ENCODE measurements around the gene P2RY4.
"Not testable (repeated sequence)": the region's sequence is repeated elsewhere in the genome, so short reads cannot be mapped to it uniquely, and the experiment has no call there.

P2RY4 gene

DNA sequence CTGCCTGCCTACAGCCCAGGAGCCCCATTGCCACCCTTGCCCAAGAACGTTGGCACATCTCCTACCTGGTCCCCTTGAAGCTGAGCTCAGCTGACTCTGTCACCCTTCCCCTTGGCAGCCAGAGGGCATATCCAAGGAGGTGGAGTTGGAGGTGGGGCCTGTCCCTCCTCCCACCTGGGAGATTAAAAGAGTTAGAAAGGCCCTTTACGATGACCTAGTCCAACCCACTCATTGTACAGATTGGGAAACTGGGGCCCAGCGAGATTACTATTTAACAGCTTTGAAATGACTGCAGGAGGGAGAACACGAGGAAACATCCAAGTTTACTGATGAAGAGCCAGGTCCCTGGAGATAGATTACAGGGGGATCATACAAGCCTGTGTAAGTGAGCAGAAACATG lies at the start of gene P2RY4:
Gene P2RY4 (minus strand): TSS at position 101 of the 400 bp plus-strand sequence. CDS start 580 bp downstream, outside the sequence.
- H3K4me3 Mint-ChIP-seq, result no peak within 1 kb of the TSS
- H3K27me3 Mint-ChIP-seq, result no peaks in the 10 kb centered on the region
- H3K4me1 Mint-ChIP-seq (ENCODE audit: low read depth), result no peaks in the 10 kb centered on the region
- H3K36me3 Mint-ChIP-seq, result peaks cover 6% of the 10 kb centered on the region
- no peaks in the 10 kb centered on the region for H3K9me3 Mint-ChIP-seq (ENCODE audit: low read depth)
- H3K27ac Mint-ChIP-seq, result no peak within 1 kb of the TSS

- Mint-ChIP-seq H3K27me3 (no peaks in the 10 kb centered on the region), H3K4me1 (ENCODE audit: low read depth) (no peaks in the 10 kb centered on the region), H3K27ac (no peak overlapping the region), H3K4me3 (no peak overlapping the region), H3K36me3 (no peaks in the 10 kb centered on the region), H3K9me3 (ENCODE audit: low read depth) (no peaks in the 10 kb centered on the region)
Measured at GRCh38 chrX:70301716-70302115, 41.7 kb upstream of the P2RY4 start.

- H3K4me3 Mint-ChIP-seq, result no peak overlapping the region
- H3K9me3 Mint-ChIP-seq (ENCODE audit: low read depth), result no peaks in the 10 kb centered on the region
- H3K36me3 Mint-ChIP-seq, result no peaks in the 10 kb centered on the region
- no peaks in the 10 kb centered on the region for H3K27me3 Mint-ChIP-seq
- H3K4me1 Mint-ChIP-seq (ENCODE audit: low read depth), result peaks cover 12% of the 10 kb centered on the region
- no peak overlapping the region for H3K27ac Mint-ChIP-seq
Measured at GRCh38 chrX:70293621-70294020, 33.6 kb upstream of the P2RY4 start.

DNA sequence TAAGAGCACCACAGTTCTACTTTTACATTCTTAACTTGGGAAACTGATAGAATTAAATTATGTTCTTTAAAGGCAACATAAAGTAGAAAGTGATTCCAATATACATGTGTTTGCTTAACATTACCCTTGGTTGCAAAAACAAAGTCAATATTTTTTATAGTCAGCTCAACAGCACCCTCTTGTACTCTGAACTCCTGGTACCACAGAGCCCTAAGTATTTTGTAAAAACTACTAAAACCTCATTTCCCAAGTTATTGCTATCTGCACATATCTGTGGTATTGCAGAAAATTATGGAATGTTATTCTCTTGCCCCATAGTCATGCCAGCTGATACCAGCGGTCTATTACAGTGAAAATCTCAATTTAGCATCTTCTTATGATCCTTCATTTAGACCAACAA lies 32.8 kb upstream of the P2RY4 start:
- no peaks in the 10 kb centered on the region for H3K9me3 Mint-ChIP-seq (ENCODE audit: low read depth)
- H3K27ac Mint-ChIP-seq, result no peak overlapping the region
- H3K27me3 Mint-ChIP-seq, result no peaks in the 10 kb centered on the region
- H3K36me3 Mint-ChIP-seq, result no peaks in the 10 kb centered on the region
- H3K4me1 Mint-ChIP-seq (ENCODE audit: low read depth), result peaks cover 12% of the 10 kb centered on the region
- H3K4me3 Mint-ChIP-seq, result no peak overlapping the region

GRCh38 chrX:70289793-70290770 lies 30.1 kb upstream of the P2RY4 start, which contains the start of the genes KIF4A and PDZD11:
Gene KIF4A (plus strand): TSS chrX:70290104. CDS start chrX:70290459, 355 bp downstream.
Gene PDZD11 (minus strand): TSS chrX:70289927. CDS start chrX:70289341, 586 bp downstream.
- H3K4me3 Mint-ChIP-seq, result peak within 1 kb of the TSS; percentile 90
- peak within 1 kb of the TSS; percentile 64 for H3K27ac Mint-ChIP-seq
- peaks cover 2% of the 10 kb centered on the region for H3K36me3 Mint-ChIP-seq
- no peaks in the 10 kb centered on the region for H3K9me3 Mint-ChIP-seq (ENCODE audit: low read depth)
- H3K4me1 Mint-ChIP-seq (ENCODE audit: low read depth), result peaks cover 12% of the 10 kb centered on the region
- H3K27me3 Mint-ChIP-seq, result no peaks in the 10 kb centered on the region

DNA sequence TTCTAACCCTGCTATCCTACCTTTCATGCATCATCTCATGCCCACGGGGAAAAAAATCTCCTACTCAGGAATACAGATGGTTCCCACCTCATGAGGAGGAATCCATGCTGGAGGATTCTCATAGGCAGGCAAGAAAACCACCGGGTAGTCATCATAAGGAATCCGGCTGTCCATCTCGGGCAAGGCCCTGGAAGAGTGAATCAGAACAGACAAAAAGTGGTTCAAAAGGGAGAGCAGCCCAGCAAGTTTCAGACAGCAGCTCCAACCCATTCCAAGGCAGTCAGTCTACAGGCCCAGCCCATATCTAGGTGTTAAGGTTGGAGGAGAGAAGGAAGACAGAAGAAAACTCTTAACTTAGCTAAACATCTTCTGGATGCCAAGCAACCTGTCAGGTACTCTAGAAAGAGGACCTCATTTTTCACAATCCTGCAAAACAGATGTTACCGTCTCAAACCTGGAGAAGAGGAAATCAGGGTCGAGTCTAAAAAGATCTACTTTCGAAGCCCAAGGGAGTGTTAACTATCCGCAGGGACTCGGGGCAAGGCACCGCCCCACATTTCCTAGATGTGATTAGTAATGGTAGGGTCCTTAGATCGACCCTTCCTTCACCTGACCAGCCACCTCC lies 29.3 kb upstream of the P2RY4 start:
- H3K27me3 Mint-ChIP-seq, result no peaks in the 10 kb centered on the region
- peaks cover 5% of the 10 kb centered on the region for H3K36me3 Mint-ChIP-seq
- H3K4me3 Mint-ChIP-seq, result peak overlapping the region; percentile 90
- no peaks in the 10 kb centered on the region for H3K9me3 Mint-ChIP-seq (ENCODE audit: low read depth)
- peaks cover 12% of the 10 kb centered on the region for H3K4me1 Mint-ChIP-seq (ENCODE audit: low read depth)
- peak overlapping the region; percentile 61 for H3K27ac Mint-ChIP-seq

DNA sequence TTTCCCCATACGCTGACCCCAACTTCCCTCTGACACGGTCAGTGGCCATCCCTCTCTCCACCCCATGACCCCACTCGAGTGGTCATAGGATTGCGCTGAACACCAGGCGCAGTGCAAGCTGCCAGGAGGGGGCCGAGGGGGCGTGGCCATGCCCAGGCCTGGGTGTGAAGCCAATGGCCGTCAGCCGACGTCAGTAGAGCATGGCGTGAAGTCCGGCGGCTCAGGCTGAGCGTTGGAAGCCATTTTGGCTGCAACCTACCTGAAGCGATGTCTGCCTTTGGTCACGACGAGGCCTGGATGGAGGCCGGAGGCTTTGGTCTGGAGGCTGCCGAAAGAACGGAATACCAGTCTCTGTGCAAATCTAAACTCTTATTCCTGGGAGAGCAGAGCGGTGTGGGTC lies 21.9 kb upstream of the P2RY4 start, which contains the start of gene RAB41:
Gene RAB41 (plus strand): TSS at position 222 of the 400 bp plus-strand sequence. CDS start 46 bp downstream, at position 268.
- no peaks in the 10 kb centered on the region for H3K27me3 Mint-ChIP-seq
- H3K27ac Mint-ChIP-seq, result no peak within 1 kb of the TSS
- no peaks in the 10 kb centered on the region for H3K9me3 Mint-ChIP-seq (ENCODE audit: low read depth)
- peaks cover 10% of the 10 kb centered on the region for H3K36me3 Mint-ChIP-seq
- no peak within 1 kb of the TSS for H3K4me3 Mint-ChIP-seq
- H3K4me1 Mint-ChIP-seq (ENCODE audit: low read depth), result no peaks in the 10 kb centered on the region

DNA sequence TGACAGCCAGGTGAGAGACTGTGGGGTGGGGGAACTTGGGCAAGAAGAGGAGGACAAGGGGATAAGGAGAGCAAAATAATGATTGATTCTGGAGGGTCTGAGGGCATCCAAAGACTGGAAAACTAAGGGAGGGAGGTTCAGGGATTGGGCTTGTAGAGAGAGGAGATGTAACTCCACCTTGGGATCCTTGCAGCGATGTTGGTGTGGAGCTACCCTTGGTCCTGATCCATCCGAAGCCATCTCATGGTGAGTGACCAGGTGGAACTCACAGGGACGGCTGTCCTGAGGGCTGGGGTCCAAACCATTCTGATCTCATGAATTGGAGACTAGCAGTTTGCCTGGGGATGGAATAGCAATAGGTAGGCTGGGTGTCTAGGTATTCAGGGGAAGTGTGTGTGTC lies 20.6 kb upstream of the P2RY4 start:
- Mint-ChIP-seq H3K4me3 (no peak overlapping the region), H3K36me3 (peaks cover 8% of the 10 kb centered on the region), H3K27ac (no peak overlapping the region), H3K27me3 (no peaks in the 10 kb centered on the region), H3K4me1 (ENCODE audit: low read depth) (no peaks in the 10 kb centered on the region), H3K9me3 (ENCODE audit: low read depth) (no peaks in the 10 kb centered on the region)

DNA sequence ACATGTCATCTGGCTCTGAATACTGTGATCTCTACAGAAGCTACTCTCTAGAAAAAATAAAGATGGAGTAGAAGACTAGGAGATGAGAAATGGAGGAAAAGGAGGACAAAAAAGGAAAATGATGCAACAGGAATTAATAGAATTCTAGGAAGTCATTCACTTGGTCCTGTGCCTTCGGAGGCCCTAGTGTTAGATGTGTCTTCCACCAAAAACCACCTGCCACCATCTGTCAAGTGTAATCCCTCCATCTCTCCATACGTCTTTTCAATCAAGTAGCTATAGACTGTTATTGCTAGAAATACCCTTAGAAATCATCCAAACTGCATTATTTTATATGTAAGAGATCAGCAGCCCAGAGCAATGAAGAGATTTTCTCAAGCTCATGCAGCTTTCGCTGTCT lies 19.1 kb upstream of the P2RY4 start:
- H3K9me3 Mint-ChIP-seq (ENCODE audit: low read depth), result no peaks in the 10 kb centered on the region
- H3K27me3 Mint-ChIP-seq, result no peaks in the 10 kb centered on the region
- no peak overlapping the region for H3K4me3 Mint-ChIP-seq
- no peaks in the 10 kb centered on the region for H3K4me1 Mint-ChIP-seq (ENCODE audit: low read depth)
- no peak overlapping the region for H3K27ac Mint-ChIP-seq
- H3K36me3 Mint-ChIP-seq, result peaks cover 5% of the 10 kb centered on the region

- H3K36me3 Mint-ChIP-seq, result not testable (repeated sequence)
Measured at GRCh38 chrX:70274029-70274428, 14.0 kb upstream of the P2RY4 start.

GRCh38 chrX:70268034-70268433 lies 8.0 kb upstream of the P2RY4 start, which contains the start of gene ARR3:
Gene ARR3 (plus strand): TSS chrX:70268334. CDS start chrX:70269386, 1,052 bp downstream.
- Mint-ChIP-seq H3K36me3 (peaks cover 3% of the 10 kb centered on the region), H3K27ac (no peak within 1 kb of the TSS), H3K4me3 (no peak within 1 kb of the TSS), H3K4me1 (ENCODE audit: low read depth) (no peaks in the 10 kb centered on the region), H3K9me3 (ENCODE audit: low read depth) (no peaks in the 10 kb centered on the region), H3K27me3 (no peaks in the 10 kb centered on the region)

More at GRCh38 chrX:70274029-70274428, 14.0 kb upstream of the P2RY4 start:
- not testable (repeated sequence) for H3K4me3 Mint-ChIP-seq; H3K9me3 Mint-ChIP-seq (ENCODE audit: low read depth); H3K27me3 Mint-ChIP-seq; H3K27ac Mint-ChIP-seq; H3K4me1 Mint-ChIP-seq (ENCODE audit: low read depth)

GRCh38 chrX:70264784-70265183 lies 4.8 kb upstream of the P2RY4 start:
- Mint-ChIP-seq H3K36me3 (peaks cover 5% of the 10 kb centered on the region), H3K4me1 (ENCODE audit: low read depth) (no peaks in the 10 kb centered on the region), H3K27ac (no peak overlapping the region), H3K27me3 (no peaks in the 10 kb centered on the region), H3K9me3 (ENCODE audit: low read depth) (no peaks in the 10 kb centered on the region), H3K4me3 (no peak overlapping the region)

DNA sequence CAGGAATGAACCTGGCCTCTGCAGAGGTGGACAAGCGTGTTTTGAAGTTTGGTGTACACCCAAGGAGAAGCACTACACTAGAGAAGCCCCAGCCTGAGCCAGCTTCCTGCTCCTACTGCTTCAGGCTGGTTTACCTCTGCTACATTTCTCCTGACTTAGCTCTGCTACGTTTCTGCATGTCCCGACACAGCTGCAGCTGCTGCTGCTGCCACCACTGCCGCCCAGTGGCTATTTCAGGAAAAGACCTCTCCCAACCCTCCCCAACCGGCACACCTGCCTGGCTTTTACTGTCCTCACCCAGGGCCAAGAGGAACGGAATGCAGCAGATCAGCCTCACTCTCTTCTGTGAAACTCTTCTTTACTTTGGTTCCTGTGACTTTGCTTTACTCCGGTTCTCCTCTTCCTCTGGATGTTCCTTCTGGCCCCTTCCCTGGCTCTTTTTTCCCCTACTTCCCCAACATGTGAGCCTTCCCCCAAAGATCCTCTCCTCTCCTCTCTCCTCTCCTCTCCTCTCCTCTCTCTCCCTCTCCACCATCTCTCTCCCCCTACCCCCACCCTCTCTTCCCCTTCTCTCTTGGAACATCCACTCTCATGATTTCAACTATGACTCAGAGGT lies 3.1 kb upstream of the P2RY4 start:
- H3K27me3 Mint-ChIP-seq, result no peaks in the 10 kb centered on the region
- H3K9me3 Mint-ChIP-seq (ENCODE audit: low read depth), result no peaks in the 10 kb centered on the region
- H3K36me3 Mint-ChIP-seq, result peaks cover 5% of the 10 kb centered on the region
- H3K4me1 Mint-ChIP-seq (ENCODE audit: low read depth), result no peaks in the 10 kb centered on the region
- no peak overlapping the region for H3K4me3 Mint-ChIP-seq
- no peak overlapping the region for H3K27ac Mint-ChIP-seq

- Mint-ChIP-seq H3K27me3 (no peaks in the 10 kb centered on the region), H3K27ac (no peak overlapping the region), H3K36me3 (peaks cover 18% of the 10 kb centered on the region), H3K4me3 (no peak overlapping the region), H3K4me1 (ENCODE audit: low read depth) (peaks cover 7% of the 10 kb centered on the region), H3K9me3 (ENCODE audit: low read depth) (no peaks in the 10 kb centered on the region)
Measured at GRCh38 chrX:70257423-70258288, 2.3 kb downstream of the P2RY4 start.
